HEK293 (cell line): ENCODE results near the gene SREBF1.

Experiments
- CTCF ChIA-PET: fragments of 350-600 bp; formaldehyde crosslinking; extraction: SDS; loops from one replicate; lab custom pipeline; 2021; ENCODE audit warnings: antibody characterized with exemption; lab: Yijun Ruan, JAX
- POLR2A ChIA-PET: fragments of 300-600 bp; formaldehyde crosslinking; extraction: SDS; loops from one replicate; lab custom pipeline; 2020; ENCODE audit warnings: antibody characterized with exemption, inconsistent platforms; lab: Yijun Ruan, JAX
- H3K27ac ChIP-seq: fragments of 200-500 bp; sonication (Bioruptor generic); 2 replicates; pipeline ENCODE4 v1.5.1; 2014; ENCODE audit warnings: low read depth, low read length, control low read depth, inconsistent platforms; ENCODE audit errors: extremely low read depth
- H3K36me3 ChIP-seq, 2 experiments: fragments of 200-500 bp in 1 of 2; sonication (Bioruptor generic) in 1 of 2; 1 replicate in 1 of 2; 2 replicates in 1 of 2; pipeline ENCODE4 v1.5.1; 2014 to 2017; ENCODE audit warnings: inconsistent platforms in 2 of 2, low read length in 2 of 2; ENCODE audit not compliant: control insufficient read depth in 2 of 2, insufficient read depth in 1 of 2
- H3K4me1 ChIP-seq: fragments of 200-500 bp; sonication (Bioruptor generic); 2 replicates; pipeline ENCODE4 v1.5.1; 2014; ENCODE audit warnings: mild to moderate bottlenecking, low read length, inconsistent platforms; ENCODE audit not compliant: control insufficient read depth, insufficient read depth
- H3K4me3 ChIP-seq: 2 replicates; pipeline ENCODE4 v1.5.1; 2011; ENCODE audit warnings: low read depth, mild to moderate bottlenecking, control low read depth, low read length, moderate library complexity
- H3K9me3 ChIP-seq: fragments of 200-500 bp; sonication (Bioruptor generic); 2 replicates; pipeline ENCODE4 v1.5.1; 2014; ENCODE audit warnings: low read depth, low read length, inconsistent platforms; ENCODE audit not compliant: control insufficient read depth, insufficient read depth
- BCL11A ChIP-seq: fragments of 450-650 bp; formaldehyde crosslinking; IDR thresholded peaks from 2 replicates; pipeline ENCODE4 v1.5.1; 2016; ENCODE audit warnings: low read depth, missing biosample characterization, missing genetic modification characterization
- BCL11B ChIP-seq: fragments of 450-650 bp; formaldehyde crosslinking; IDR thresholded peaks from 2 replicates; pipeline ENCODE4 v1.5.1; 2016; ENCODE audit warnings: low read depth, missing biosample characterization, missing genetic modification characterization
- KLF16 ChIP-seq: fragments of 450-650 bp; formaldehyde crosslinking; IDR thresholded peaks from 2 replicates; pipeline ENCODE4 v1.5.1; 2017; ENCODE audit warnings: missing biosample characterization, missing genetic modification characterization
- KLF8 ChIP-seq: fragments of 450-650 bp; formaldehyde crosslinking; IDR thresholded peaks from 2 replicates; pipeline ENCODE4 v1.5.1; 2016; ENCODE audit warnings: missing biosample characterization, missing genetic modification characterization
- PATZ1 ChIP-seq: fragments of 450-650 bp; formaldehyde crosslinking; IDR thresholded peaks from 2 replicates; pipeline ENCODE4 v1.5.1; 2016; ENCODE audit warnings: missing biosample characterization, missing genetic modification characterization
- SP2 ChIP-seq: fragments of 450-650 bp; formaldehyde crosslinking; IDR thresholded peaks from 2 replicates; pipeline ENCODE4 v1.5.1; 2016; ENCODE audit warnings: missing biosample characterization, missing genetic modification characterization
- SP3 ChIP-seq: fragments of 450-650 bp; formaldehyde crosslinking; IDR thresholded peaks from 2 replicates; pipeline ENCODE4 v1.5.1; 2016; ENCODE audit warnings: missing biosample characterization, missing genetic modification characterization
- WT1 ChIP-seq: fragments of 450-650 bp; formaldehyde crosslinking; IDR thresholded peaks from 2 replicates; pipeline ENCODE4 v1.5.1; 2016; ENCODE audit warnings: missing biosample characterization, missing genetic modification characterization
- ZBTB10 ChIP-seq: fragments of 450-650 bp; formaldehyde crosslinking; IDR thresholded peaks from 2 replicates; pipeline ENCODE4 v1.5.1; 2016; ENCODE audit warnings: missing biosample characterization, missing genetic modification characterization
- ZBTB7A ChIP-seq: fragments of 450-650 bp; formaldehyde crosslinking; IDR thresholded peaks from 2 replicates; pipeline ENCODE4 v1.5.1; 2016; ENCODE audit warnings: low read depth, missing biosample characterization, missing genetic modification characterization
- ZEB2 ChIP-seq: fragments of 450-650 bp; formaldehyde crosslinking; IDR thresholded peaks from 2 replicates; pipeline ENCODE4 v1.5.1; 2016; ENCODE audit warnings: missing biosample characterization, missing genetic modification characterization
- ZFHX2 ChIP-seq: fragments of 450-650 bp; formaldehyde crosslinking; conservative IDR thresholded peaks from 2 replicates; pipeline ENCODE4 v1.5.1; 2016; ENCODE audit warnings: missing biosample characterization, missing genetic modification characterization
- ZNF133 ChIP-seq: fragments of 450-650 bp; formaldehyde crosslinking; IDR thresholded peaks from 2 replicates; pipeline ENCODE4 v1.5.1; 2016; ENCODE audit warnings: missing biosample characterization, missing genetic modification characterization
- ZNF155 ChIP-seq: fragments of 450-650 bp; formaldehyde crosslinking; IDR thresholded peaks from 2 replicates; pipeline ENCODE4 v1.5.1; 2016; ENCODE audit warnings: missing biosample characterization, missing genetic modification characterization
- ZNF2 ChIP-seq: fragments of 450-650 bp; formaldehyde crosslinking; IDR thresholded peaks from 2 replicates; pipeline ENCODE4 v1.5.1; 2016; ENCODE audit warnings: missing biosample characterization, missing genetic modification characterization
- ZNF239 ChIP-seq: fragments of 450-650 bp; formaldehyde crosslinking; IDR thresholded peaks from 2 replicates; pipeline ENCODE4 v1.5.1; 2016; ENCODE audit warnings: missing biosample characterization, missing genetic modification characterization
- ZNF24 ChIP-seq: fragments of 450-650 bp; formaldehyde crosslinking; IDR thresholded peaks from 2 replicates; pipeline ENCODE4 v1.5.1; 2016; ENCODE audit warnings: missing biosample characterization, missing genetic modification characterization
- ZNF248 ChIP-seq: fragments of 450-650 bp; formaldehyde crosslinking; IDR thresholded peaks from 2 replicates; pipeline ENCODE4 v1.5.1; 2017; ENCODE audit warnings: missing biosample characterization, missing genetic modification characterization
- ZNF335 ChIP-seq: fragments of 450-650 bp; formaldehyde crosslinking; conservative IDR thresholded peaks from 2 replicates; pipeline ENCODE4 v1.5.1; 2016; ENCODE audit warnings: missing biosample characterization, missing genetic modification characterization
- ZNF366 ChIP-seq: fragments of 450-650 bp; formaldehyde crosslinking; conservative IDR thresholded peaks from 2 replicates; pipeline ENCODE4 v1.5.1; 2016; ENCODE audit warnings: missing biosample characterization, missing genetic modification characterization
- ZNF37A ChIP-seq: fragments of 450-650 bp; IDR thresholded peaks from 2 replicates; pipeline ENCODE4 v1.5.1; 2018; ENCODE audit warnings: missing biosample characterization, missing genetic modification characterization
- ZNF571 ChIP-seq: fragments of 450-650 bp; formaldehyde crosslinking; IDR thresholded peaks from 2 replicates; pipeline ENCODE4 v1.5.0; 2017; ENCODE audit warnings: missing biosample characterization, missing genetic modification characterization
- ZNF600 ChIP-seq: fragments of 450-650 bp; formaldehyde crosslinking; IDR thresholded peaks from 2 replicates; pipeline ENCODE4 v1.5.1; 2016; ENCODE audit warnings: missing biosample characterization, missing genetic modification characterization
- ZNF629 ChIP-seq: fragments of 450-650 bp; formaldehyde crosslinking; IDR thresholded peaks from 2 replicates; pipeline ENCODE4 v1.5.1; 2017; ENCODE audit warnings: missing biosample characterization, missing genetic modification characterization
- ZNF776 ChIP-seq: fragments of 450-650 bp; formaldehyde crosslinking; IDR thresholded peaks from 2 replicates; pipeline ENCODE4 v1.5.0; 2017; ENCODE audit warnings: missing biosample characterization, missing genetic modification characterization, borderline replicate concordance
- ZNF843 ChIP-seq: fragments of 450-650 bp; formaldehyde crosslinking; IDR thresholded peaks from 2 replicates; pipeline ENCODE4 v1.5.1; 2016; ENCODE audit warnings: missing biosample characterization, missing genetic modification characterization
- ZXDB ChIP-seq: fragments of 450-650 bp; formaldehyde crosslinking; IDR thresholded peaks from 2 replicates; pipeline ENCODE4 v1.5.1; 2016; ENCODE audit warnings: missing biosample characterization, missing genetic modification characterization
- TF ChIP-seq, protein P1 (sequence below): fragments of 450-650 bp; formaldehyde crosslinking; IDR thresholded peaks from 2 replicates; pipeline ENCODE4 v1.5.1; 2016; ENCODE audit warnings: missing biosample characterization, missing genetic modification characterization
- TF ChIP-seq, protein P2 (sequence below): fragments of 450-650 bp; formaldehyde crosslinking; IDR thresholded peaks from 2 replicates; pipeline ENCODE4 v1.5.1; 2016; ENCODE audit warnings: missing biosample characterization, missing genetic modification characterization
- TF ChIP-seq, protein P3 (sequence below): fragments of 450-650 bp; formaldehyde crosslinking; IDR thresholded peaks from 2 replicates; pipeline ENCODE4 v1.5.1; 2017; ENCODE audit warnings: missing biosample characterization, missing genetic modification characterization

The SREBF1 gene

GRCh38 chr17:17823433-17824118 is 13.2 kb downstream of the SREBF1 start:
- POLR2A ChIA-PET: interaction anchor here (11.4 kb wide), 1 partner anchor 14 kb away, joined by 181 read pairs; the partner anchor contains the start of gene SREBF1
- H3K9me3 ChIP-seq: no peaks in the 10 kb centered on the region
- CTCF ChIA-PET: interaction anchor here (5.4 kb wide), 1 partner anchor 12 kb away, joined by 35 read pairs; no protein-coding TSS in a partner anchor
- peak overlapping the region; percentile 94 for H3K27ac ChIP-seq
- peaks cover 35% of the 10 kb centered on the region for H3K4me1 ChIP-seq
- peak overlapping the region; percentile 12; the same call in 1 of the 2 replicates for H3K4me3 ChIP-seq
- H3K36me3 ChIP-seq: peaks cover 0 to 9% of the 10 kb centered on the region in 2 experiments; a peak in 1 of 3 replicates
- TF ChIP-seq ZNF600 (tag by site-specific recombination) (0 out of 2 replicates have a peak, but pooled peaks have one; percentile 42), ZNF629 (tag by site-specific recombination) (peak; percentile 68), WT1 (tag by site-specific recombination) (peak; percentile 62), ZNF239 (0 out of 2 replicates have a peak, but pooled peaks have one; percentile 20), KLF16 (tag by site-specific recombination) (peak; percentile 34; the same call in 1 of the 2 replicates), ZNF37A (tag by site-specific recombination) (no peak), BCL11A (peak; percentile 94), ZNF155 (tag by site-specific recombination) (no peak), ZBTB10 (tag by site-specific recombination) (peak; percentile 65; the same call in 1 of the 2 replicates), ZNF335 (tag by site-specific recombination) (0 out of 2 replicates have a peak, but pooled peaks have one; percentile 34), ZEB2 (tag by site-specific recombination) (peak; percentile 82), ZFHX2 (0 out of 2 replicates have a peak, but pooled peaks have one; percentile 30), ZNF776 (tag by site-specific recombination) (no peak), ZNF248 (tag by site-specific recombination) (no peak), SP2 (tag by site-specific recombination) (no peak), ZBTB7A (tag by site-specific recombination) (no peak), SP3 (no peak), KLF8 (tag by site-specific recombination) (peak; percentile 75), ZNF843 (tag by site-specific recombination) (peak; percentile 59), ZNF133 (tag by site-specific recombination) (no peak), ZXDB (tag by site-specific recombination) (no peak), ZNF2 (tag by site-specific recombination) (no peak), BCL11B (tag by site-specific recombination) (peak; percentile 98), ZNF571 (tag by site-specific recombination) (no peak), ZNF24 (tag by site-specific recombination) (no peak), PATZ1 (tag by site-specific recombination) (peak; percentile 87), ZNF366 (tag by site-specific recombination) (peak; percentile 76)
- TF ChIP-seq, protein P1, sequence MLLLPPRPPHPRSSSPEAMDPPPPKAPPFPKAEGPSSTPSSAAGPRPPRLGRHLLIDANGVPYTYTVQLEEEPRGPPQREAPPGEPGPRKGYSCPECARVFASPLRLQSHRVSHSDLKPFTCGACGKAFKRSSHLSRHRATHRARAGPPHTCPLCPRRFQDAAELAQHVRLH: 0 out of 2 replicates have a peak, but pooled peaks have one; percentile 58
- TF ChIP-seq, protein P2, sequence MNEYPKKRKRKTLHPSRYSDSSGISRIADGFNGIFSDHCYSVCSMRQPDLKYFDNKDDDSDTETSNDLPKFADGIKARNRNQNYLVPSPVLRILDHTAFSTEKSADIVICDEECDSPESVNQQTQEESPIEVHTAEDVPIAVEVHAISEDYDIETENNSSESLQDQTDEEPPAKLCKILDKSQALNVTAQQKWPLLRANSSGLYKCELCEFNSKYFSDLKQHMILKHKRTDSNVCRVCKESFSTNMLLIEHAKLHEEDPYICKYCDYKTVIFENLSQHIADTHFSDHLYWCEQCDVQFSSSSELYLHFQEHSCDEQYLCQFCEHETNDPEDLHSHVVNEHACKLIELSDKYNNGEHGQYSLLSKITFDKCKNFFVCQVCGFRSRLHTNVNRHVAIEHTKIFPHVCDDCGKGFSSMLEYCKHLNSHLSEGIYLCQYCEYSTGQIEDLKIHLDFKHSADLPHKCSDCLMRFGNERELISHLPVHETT (tag by site-specific recombination): no peak
- TF ChIP-seq, protein P3, sequence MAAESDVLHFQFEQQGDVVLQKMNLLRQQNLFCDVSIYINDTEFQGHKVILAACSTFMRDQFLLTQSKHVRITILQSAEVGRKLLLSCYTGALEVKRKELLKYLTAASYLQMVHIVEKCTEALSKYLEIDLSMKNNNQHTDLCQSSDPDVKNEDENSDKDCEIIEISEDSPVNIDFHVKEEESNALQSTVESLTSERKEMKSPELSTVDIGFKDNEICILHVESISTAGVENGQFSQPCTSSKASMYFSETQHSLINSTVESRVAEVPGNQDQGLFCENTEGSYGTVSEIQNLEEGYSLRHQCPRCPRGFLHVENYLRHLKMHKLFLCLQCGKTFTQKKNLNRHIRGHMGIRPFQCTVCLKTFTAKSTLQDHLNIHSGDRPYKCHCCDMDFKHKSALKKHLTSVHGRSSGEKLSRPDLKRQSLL (tag by site-specific recombination): no peak
